ENCODE measurements around the gene TCF4. TPM values are rescaled to one million over a fixed set of nuclear protein-coding genes. Genes with fewer than 3 reads are reported as not detected.

TCF4 gene
- total RNA-seq, 1 donor from 2014 or later, result 175 TPM

DNA sequence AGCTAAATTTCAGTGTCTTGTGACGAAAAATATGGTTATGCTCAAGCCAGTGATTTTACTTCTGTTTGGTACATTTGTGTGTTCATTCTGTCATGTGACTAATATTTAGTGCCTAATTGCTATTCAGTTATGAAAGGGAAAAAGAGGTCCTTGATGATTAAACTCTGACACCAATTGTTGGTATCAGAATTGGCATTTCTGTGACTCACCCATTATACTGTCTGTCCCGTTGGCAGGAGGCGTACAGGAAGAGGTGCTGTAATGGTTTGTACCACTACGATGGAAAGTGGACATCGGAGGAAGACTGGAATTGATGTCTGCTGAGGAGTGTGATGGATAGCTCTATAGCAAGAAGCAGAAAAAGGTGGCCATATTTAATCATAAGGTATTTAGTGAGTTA, 318.4 kb downstream of the TCF4 start:
- Mint-ChIP-seq H3K36me3 (ENCODE audit: low read depth, unreplicated experiment) (peaks cover 53% of the 10 kb centered on the region), H3K27ac (ENCODE audit: unreplicated experiment) (peak overlapping the region; percentile 10), H3K4me3 (ENCODE audit: unreplicated experiment) (peak overlapping the region; percentile 13), H3K27me3 (ENCODE audit: unreplicated experiment) (peaks cover 11% of the 10 kb centered on the region), H3K9me3 (ENCODE audit: unreplicated experiment) (no peaks in the 10 kb centered on the region), H3K4me1 (ENCODE audit: unreplicated experiment) (peaks cover 27% of the 10 kb centered on the region)
- no peak for DNase-seq (ENCODE audit: low spot score)
- TF ChIP-seq, protein P1, sequence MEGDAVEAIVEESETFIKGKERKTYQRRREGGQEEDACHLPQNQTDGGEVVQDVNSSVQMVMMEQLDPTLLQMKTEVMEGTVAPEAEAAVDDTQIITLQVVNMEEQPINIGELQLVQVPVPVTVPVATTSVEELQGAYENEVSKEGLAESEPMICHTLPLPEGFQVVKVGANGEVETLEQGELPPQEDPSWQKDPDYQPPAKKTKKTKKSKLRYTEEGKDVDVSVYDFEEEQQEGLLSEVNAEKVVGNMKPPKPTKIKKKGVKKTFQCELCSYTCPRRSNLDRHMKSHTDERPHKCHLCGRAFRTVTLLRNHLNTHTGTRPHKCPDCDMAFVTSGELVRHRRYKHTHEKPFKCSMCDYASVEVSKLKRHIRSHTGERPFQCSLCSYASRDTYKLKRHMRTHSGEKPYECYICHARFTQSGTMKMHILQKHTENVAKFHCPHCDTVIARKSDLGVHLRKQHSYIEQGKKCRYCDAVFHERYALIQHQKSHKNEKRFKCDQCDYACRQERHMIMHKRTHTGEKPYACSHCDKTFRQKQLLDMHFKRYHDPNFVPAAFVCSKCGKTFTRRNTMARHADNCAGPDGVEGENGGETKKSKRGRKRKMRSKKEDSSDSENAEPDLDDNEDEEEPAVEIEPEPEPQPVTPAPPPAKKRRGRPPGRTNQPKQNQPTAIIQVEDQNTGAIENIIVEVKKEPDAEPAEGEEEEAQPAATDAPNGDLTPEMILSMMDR (IDR thresholded peaks at IDR 0.05; ENCODE audit: unreplicated experiment), result no peak

DNA sequence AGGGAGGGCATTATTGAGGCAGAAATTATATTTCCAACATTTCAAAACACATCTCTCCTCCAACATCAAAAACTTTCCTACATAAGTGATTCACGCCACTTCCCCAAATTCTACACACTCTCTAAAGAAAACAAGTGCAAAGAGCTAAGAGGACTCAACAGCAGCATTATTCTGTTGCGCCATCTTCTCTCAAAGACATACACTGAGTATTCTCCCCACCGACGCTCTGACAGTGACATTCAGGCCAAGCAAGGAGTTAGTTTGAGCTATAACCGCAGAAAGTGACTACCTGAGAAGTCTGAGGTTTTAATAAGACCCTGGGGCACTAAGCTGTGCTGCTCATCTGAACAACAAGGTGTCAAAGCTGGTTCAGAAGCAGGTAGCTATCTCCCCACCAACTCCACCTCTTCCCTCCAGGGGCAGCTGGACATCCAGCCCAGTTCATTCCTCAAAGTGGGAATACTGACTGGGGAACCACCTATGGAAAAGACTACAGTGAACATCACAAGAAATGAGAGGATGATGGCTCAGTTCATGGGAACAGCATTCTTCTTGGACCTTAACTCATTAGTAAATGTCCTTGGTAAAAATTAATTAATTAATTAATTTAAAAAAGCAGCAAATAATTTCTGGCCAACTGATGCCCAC, 319.2 kb downstream of the TCF4 start:
- Mint-ChIP-seq H3K9me3 (ENCODE audit: unreplicated experiment) (no peaks in the 10 kb centered on the region), H3K36me3 (ENCODE audit: low read depth, unreplicated experiment) (peaks cover 45% of the 10 kb centered on the region), H3K4me3 (ENCODE audit: unreplicated experiment) (no peak overlapping the region), H3K4me1 (ENCODE audit: unreplicated experiment) (peaks cover 34% of the 10 kb centered on the region), H3K27me3 (ENCODE audit: unreplicated experiment) (peaks cover 13% of the 10 kb centered on the region), H3K27ac (ENCODE audit: unreplicated experiment) (no peak overlapping the region)
- no peak for DNase-seq (ENCODE audit: low spot score)
- TF ChIP-seq, protein P1 (IDR thresholded peaks at IDR 0.05; ENCODE audit: unreplicated experiment), result no peak

- Mint-ChIP-seq H3K36me3 (ENCODE audit: low read depth, unreplicated experiment) (peaks cover 43% of the 10 kb centered on the region), H3K4me1 (ENCODE audit: unreplicated experiment) (peaks cover 34% of the 10 kb centered on the region), H3K27me3 (ENCODE audit: unreplicated experiment) (peaks cover 13% of the 10 kb centered on the region), H3K27ac (ENCODE audit: unreplicated experiment) (no peak overlapping the region), H3K4me3 (ENCODE audit: unreplicated experiment) (no peak overlapping the region), H3K9me3 (ENCODE audit: unreplicated experiment) (no peaks in the 10 kb centered on the region)
- no peak for DNase-seq (ENCODE audit: low spot score)
- TF ChIP-seq, protein P1 (IDR thresholded peaks at IDR 0.05; ENCODE audit: unreplicated experiment), result no peak
Measured at GRCh38 chr18:55268151-55268601, 319.8 kb downstream of the TCF4 start.

GRCh38 chr18:55266981-55267380, 321.0 kb downstream of the TCF4 start:
- DNase-seq (ENCODE audit: low spot score), result no peak
- peaks cover 43% of the 10 kb centered on the region for H3K36me3 Mint-ChIP-seq (ENCODE audit: low read depth, unreplicated experiment)
- no peaks in the 10 kb centered on the region for H3K9me3 Mint-ChIP-seq (ENCODE audit: unreplicated experiment)
- TF ChIP-seq, protein P1 (IDR thresholded peaks at IDR 0.05; ENCODE audit: unreplicated experiment), result no peak
- peaks cover 35% of the 10 kb centered on the region for H3K4me1 Mint-ChIP-seq (ENCODE audit: unreplicated experiment)
- H3K27me3 Mint-ChIP-seq (ENCODE audit: unreplicated experiment), result peaks cover 9% of the 10 kb centered on the region
- peak overlapping the region; percentile 100 for H3K27ac Mint-ChIP-seq (ENCODE audit: unreplicated experiment)
- H3K4me3 Mint-ChIP-seq (ENCODE audit: unreplicated experiment), result peak overlapping the region; percentile 63

DNA sequence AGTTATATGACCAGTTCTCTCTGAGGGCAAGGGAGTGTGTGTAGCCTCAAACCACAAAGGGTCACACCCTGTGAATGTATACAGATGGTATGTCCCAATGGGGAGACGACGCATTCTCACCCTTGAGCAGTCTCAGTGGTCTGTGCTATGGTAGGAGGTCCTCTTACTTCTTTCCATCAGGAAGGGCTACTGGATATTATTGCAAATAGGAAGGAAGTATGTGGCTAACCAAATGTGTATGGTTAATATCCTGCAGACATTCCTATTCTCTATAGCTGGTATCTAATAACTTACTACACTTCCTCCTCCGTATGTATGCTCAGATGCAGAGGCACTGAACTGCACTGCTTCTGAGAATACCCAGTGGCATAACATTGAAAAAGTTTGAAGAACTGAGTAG, 322.0 kb downstream of the TCF4 start:
- H3K36me3 Mint-ChIP-seq (ENCODE audit: low read depth, unreplicated experiment), result peaks cover 41% of the 10 kb centered on the region
- peak overlapping the region; percentile 63 for H3K4me3 Mint-ChIP-seq (ENCODE audit: unreplicated experiment)
- TF ChIP-seq, protein P1 (IDR thresholded peaks at IDR 0.05; ENCODE audit: unreplicated experiment), result no peak
- H3K27ac Mint-ChIP-seq (ENCODE audit: unreplicated experiment), result peak overlapping the region; percentile 100
- DNase-seq (ENCODE audit: low spot score), result no peak
- peaks cover 38% of the 10 kb centered on the region for H3K4me1 Mint-ChIP-seq (ENCODE audit: unreplicated experiment)
- H3K27me3 Mint-ChIP-seq (ENCODE audit: unreplicated experiment), result peaks cover 7% of the 10 kb centered on the region
- H3K9me3 Mint-ChIP-seq (ENCODE audit: unreplicated experiment), result no peaks in the 10 kb centered on the region

Measured in endothelial cell (in vitro differentiated cells).